Caco-2 (cell line): ENCODE results near the gene LRRC55. TPM values are rescaled to one million over a fixed set of nuclear protein-coding genes. Genes with fewer than 3 reads are reported as not detected.

Source experiments
- BruUV-seq: library from RNA; stranded (reverse); fragments of 400-500 nt; replicated peaks from 2 replicates; lab custom pipeline; 2021; lab: Mats Ljungman, UMichigan
- CTCF ChIA-PET: fragments of 300-600 bp; sonication (Branson Sonifier 250); formaldehyde crosslinking; loops from one replicate; lab custom pipeline; 2022; ENCODE audit warnings: antibody characterized with exemption; lab: Charles Lee
- POLR2A ChIA-PET: fragments of 300-600 bp; sonication (Branson Sonifier 250); formaldehyde crosslinking; loops from one replicate; lab custom pipeline; 2022; ENCODE audit warnings: antibody characterized with exemption; lab: Charles Lee
- DNase-seq, 2 experiments: peaks; one replicate each; pipeline versions ENCODE4 v3.0.0 to v3.0.0-alpha.2; 2020 to 2022
- H3K27me3 ChIP-seq: replicated peaks from 2 replicates; pipeline ENCODE4 v1.6.0; 2011; ENCODE audit warnings: low read length; ENCODE audit not compliant: control insufficient read depth, insufficient read depth
- H3K36me3 ChIP-seq: 2 replicates; pipeline ENCODE4 v1.5.1; 2011; ENCODE audit warnings: low read length; ENCODE audit not compliant: control insufficient read depth, insufficient read depth
- H3K4me1 ChIP-seq: fragments of 250-450 bp; sonication (Bioruptor Pico); 2 replicates; pipeline ENCODE4 v1.5.1; 2020; ENCODE audit warnings: mild to moderate bottlenecking
- H3K4me3 ChIP-seq: 2 replicates; pipeline ENCODE4 v1.5.1; 2011; ENCODE audit warnings: low read depth, mild to moderate bottlenecking, control low read depth, low read length
- H3K9me3 ChIP-seq: fragments of 250-450 bp; sonication (Bioruptor Pico); 2 replicates; pipeline ENCODE4 v1.5.1; 2020; ENCODE audit warnings: mild to moderate bottlenecking, moderate library complexity
- H3K27ac Mint-ChIP-seq: one replicate; pipeline ENCODE4 v1.8.0; 2022; ENCODE audit warnings: mixed read lengths; ENCODE audit not compliant: unreplicated experiment
- H3K27me3 Mint-ChIP-seq: one replicate; pipeline ENCODE4 v1.8.0; 2022; ENCODE audit warnings: mixed read lengths; ENCODE audit not compliant: insufficient read depth, unreplicated experiment
- H3K36me3 Mint-ChIP-seq: one replicate; pipeline ENCODE4 v1.8.0; 2022; ENCODE audit warnings: mild to moderate bottlenecking, mixed read lengths; ENCODE audit not compliant: insufficient read depth, unreplicated experiment
- H3K4me1 Mint-ChIP-seq: one replicate; pipeline ENCODE4 v1.8.0; 2022; ENCODE audit warnings: low read depth, mixed read lengths; ENCODE audit not compliant: unreplicated experiment
- H3K4me3 Mint-ChIP-seq: one replicate; pipeline ENCODE4 v1.8.0; 2022; ENCODE audit warnings: mild to moderate bottlenecking, moderate library complexity, mixed read lengths; ENCODE audit not compliant: unreplicated experiment
- H3K9me3 Mint-ChIP-seq: one replicate; pipeline ENCODE4 v1.8.0; 2022; ENCODE audit warnings: mixed read lengths; ENCODE audit not compliant: unreplicated experiment
- CTCF ChIP-seq, 2 experiments: fragments of 200-600 bp in 1 of 2; IDR thresholded peaks; 1 replicate in 1 of 2; 2 replicates in 1 of 2; pipeline versions ENCODE4 v1.5.1 to v1.8.0; 2011 to 2022; ENCODE audit warnings: antibody characterized with exemption in 1 of 2, control low read depth in 1 of 2, inconsistent platforms in 1 of 2, low read depth in 1 of 2, low read length in 1 of 2, mild to moderate bottlenecking in 1 of 2, moderate library complexity in 1 of 2; ENCODE audit not compliant: insufficient read depth in 1 of 2, severe bottlenecking in 1 of 2, unreplicated experiment in 1 of 2
- intact Hi-C: fragments of 100-400 bp; cut with micrococcal nuclease; formaldehyde crosslinking; loops from one replicate; pipeline ENCODE4 v1.10.0; 2022; ENCODE audit not compliant: unreplicated experiment
- total RNA-seq: library from RNA; stranded (reverse); gene quantifications from 2 replicates; pipeline ENCODE4 v1.2.3, GENCODE V29; 2022

Gene LRRC55
- total RNA-seq, 1 experiment from 2014 or later: not detected

- TF ChIP-seq CTCF (IDR thresholded peaks at IDR 0.05; ENCODE audit: insufficient read depth in 1 of 2, low read depth in 1 of 2, low read length in 1 of 2, severe bottlenecking in 1 of 2, unreplicated experiment in 1 of 2): no peak
- Mint-ChIP-seq H3K27me3 (peaks cover 9% of the 10 kb centered on the region), H3K4me3 (no peak overlapping the region), H3K9me3 (no peaks in the 10 kb centered on the region), H3K36me3 (no peaks in the 10 kb centered on the region), H3K4me1 (no peaks in the 10 kb centered on the region), H3K27ac (no peak overlapping the region)
- CTCF ChIA-PET: no interaction called here
- intact Hi-C loops: loop anchor here (5.0 kb wide), 1 partner anchor 38 kb away; the partner anchor contains the start of gene LRRC55
- Histone ChIP-seq H3K36me3 (no peaks in the 10 kb centered on the region), H3K27me3 (no peaks in the 10 kb centered on the region), H3K4me3 (no peak overlapping the region), H3K4me1 (no peaks in the 10 kb centered on the region; the same call in 1 of the 2 replicates), H3K9me3 (no peaks in the 10 kb centered on the region)
- POLR2A ChIA-PET: no interaction called here
- peak in 1 of 2 experiments; percentile 36 for DNase-seq
- no TSS peak for BruUV-seq
Measured at GRCh38 chr11:57144075-57144474, 37.7 kb upstream of the LRRC55 start.

- no peak overlapping the region for H3K4me3 ChIP-seq
- H3K9me3 ChIP-seq: no peaks in the 10 kb centered on the region
- Mint-ChIP-seq H3K9me3 (no peaks in the 10 kb centered on the region), H3K36me3 (no peaks in the 10 kb centered on the region), H3K27ac (no peak overlapping the region), H3K4me3 (no peak overlapping the region), H3K4me1 (no peaks in the 10 kb centered on the region), H3K27me3 (peaks cover 10% of the 10 kb centered on the region)
- no TSS peak for BruUV-seq
- CTCF ChIA-PET: no interaction called here
- peak; percentile 32 to 61 for DNase-seq
- POLR2A ChIA-PET: no interaction called here
- H3K4me1 ChIP-seq: no peaks in the 10 kb centered on the region; the same call in 1 of the 2 replicates
- H3K36me3 ChIP-seq: no peaks in the 10 kb centered on the region
- no peak for TF ChIP-seq CTCF (IDR thresholded peaks at IDR 0.05; ENCODE audit: insufficient read depth in 1 of 2, low read depth in 1 of 2, low read length in 1 of 2, severe bottlenecking in 1 of 2, unreplicated experiment in 1 of 2)
- H3K27me3 ChIP-seq: peaks cover 2% of the 10 kb centered on the region; the same call in 1 of the 2 replicates
- intact Hi-C loops: loop anchor here (5.0 kb wide), 1 partner anchor 38 kb away; the partner anchor contains the start of gene LRRC55
Measured at GRCh38 chr11:57144531-57145320, 37.0 kb upstream of the LRRC55 start.

- Histone ChIP-seq H3K4me3 (no peak overlapping the region), H3K36me3 (no peaks in the 10 kb centered on the region), H3K4me1 (peaks cover 6% of the 10 kb centered on the region; the same call in 1 of the 2 replicates), H3K9me3 (no peaks in the 10 kb centered on the region), H3K27me3 (peaks cover 2% of the 10 kb centered on the region; the same call in 1 of the 2 replicates)
- intact Hi-C loops: no loop called here
- Mint-ChIP-seq H3K36me3 (no peaks in the 10 kb centered on the region), H3K27me3 (peaks cover 14% of the 10 kb centered on the region), H3K27ac (no peak overlapping the region), H3K9me3 (no peaks in the 10 kb centered on the region), H3K4me3 (no peak overlapping the region), H3K4me1 (no peaks in the 10 kb centered on the region)
- POLR2A ChIA-PET: no interaction called here
- TF ChIP-seq CTCF (IDR thresholded peaks at IDR 0.05; ENCODE audit: insufficient read depth in 1 of 2, low read depth in 1 of 2, low read length in 1 of 2, severe bottlenecking in 1 of 2, unreplicated experiment in 1 of 2): no peak
- no peak for DNase-seq
- CTCF ChIA-PET: no interaction called here
- BruUV-seq: no TSS peak
Measured at GRCh38 chr11:57146301-57146700, 35.5 kb upstream of the LRRC55 start.
